T-helper 22 cell (primary cell): ENCODE results near the gene LNX1.
"Not testable (repeated sequence)": the region's sequence is repeated elsewhere in the genome, so short reads cannot be mapped to it uniquely, and the experiment has no call there.

Source experiments
- DNase-seq: peaks from one replicate; pipeline ENCODE4 v3.0.0-alpha.2; 2020; ENCODE audit warnings: low read depth

The LNX1 gene

GRCh38 chr4:53494851-53495250, 96.4 kb downstream of the LNX1 start:
- DNase-seq, result no peak

GRCh38 chr4:53490965-53491622, 100.2 kb downstream of the LNX1 start:
- no peak for DNase-seq

GRCh38 chr4:53490161-53490956, 100.9 kb downstream of the LNX1 start:
- DNase-seq, result no peak

- DNase-seq, result no peak
Observed at GRCh38 chr4:53489279-53489889, 101.9 kb downstream of the LNX1 start.

- no peak for DNase-seq
Observed at GRCh38 chr4:53487766-53488165, 103.5 kb downstream of the LNX1 start.

- no peak for DNase-seq
Observed at GRCh38 chr4:53485658-53486040, 105.6 kb downstream of the LNX1 start.

- DNase-seq, result no peak
Observed at GRCh38 chr4:53484911-53485657, 106.2 kb downstream of the LNX1 start.

- DNase-seq, result no peak
Observed at GRCh38 chr4:53483250-53483649, 108.0 kb downstream of the LNX1 start.

GRCh38 chr4:53481586-53481985, 109.7 kb downstream of the LNX1 start:
- DNase-seq, result no peak

GRCh38 chr4:53480909-53481308, 110.4 kb downstream of the LNX1 start:
- no peak for DNase-seq

- no peak for DNase-seq
Observed at GRCh38 chr4:53479736-53480525, 111.4 kb downstream of the LNX1 start.

- DNase-seq, result no peak
Observed at GRCh38 chr4:53478671-53479456, 112.4 kb downstream of the LNX1 start.

GRCh38 chr4:53477636-53478035, 113.7 kb downstream of the LNX1 start:
- DNase-seq, result no peak

GRCh38 chr4:53477038-53477565, 114.2 kb downstream of the LNX1 start:
- DNase-seq, result no peak

- DNase-seq, result no peak
Observed at GRCh38 chr4:53476232-53477037, 114.9 kb downstream of the LNX1 start.

GRCh38 chr4:53466576-53466975, 124.7 kb downstream of the LNX1 start:
- not testable (repeated sequence) for DNase-seq

GRCh38 chr4:53465891-53466290, 125.4 kb downstream of the LNX1 start:
- DNase-seq, result no peak

GRCh38 chr4:53465281-53465680, 126.0 kb downstream of the LNX1 start:
- no peak for DNase-seq

GRCh38 chr4:53463340-53463739, 127.9 kb downstream of the LNX1 start:
- no peak for DNase-seq

- DNase-seq, result no peak
Observed at GRCh38 chr4:53461244-53461643, 130.0 kb downstream of the LNX1 start.
